HCEC 1CT (cell line): ENCODE data around the gene AIMP1.

Source experiments
- DNase-seq: peaks from one replicate; pipeline ENCODE4 v3.0.0-alpha.2; 2017

AIMP1 gene

DNA sequence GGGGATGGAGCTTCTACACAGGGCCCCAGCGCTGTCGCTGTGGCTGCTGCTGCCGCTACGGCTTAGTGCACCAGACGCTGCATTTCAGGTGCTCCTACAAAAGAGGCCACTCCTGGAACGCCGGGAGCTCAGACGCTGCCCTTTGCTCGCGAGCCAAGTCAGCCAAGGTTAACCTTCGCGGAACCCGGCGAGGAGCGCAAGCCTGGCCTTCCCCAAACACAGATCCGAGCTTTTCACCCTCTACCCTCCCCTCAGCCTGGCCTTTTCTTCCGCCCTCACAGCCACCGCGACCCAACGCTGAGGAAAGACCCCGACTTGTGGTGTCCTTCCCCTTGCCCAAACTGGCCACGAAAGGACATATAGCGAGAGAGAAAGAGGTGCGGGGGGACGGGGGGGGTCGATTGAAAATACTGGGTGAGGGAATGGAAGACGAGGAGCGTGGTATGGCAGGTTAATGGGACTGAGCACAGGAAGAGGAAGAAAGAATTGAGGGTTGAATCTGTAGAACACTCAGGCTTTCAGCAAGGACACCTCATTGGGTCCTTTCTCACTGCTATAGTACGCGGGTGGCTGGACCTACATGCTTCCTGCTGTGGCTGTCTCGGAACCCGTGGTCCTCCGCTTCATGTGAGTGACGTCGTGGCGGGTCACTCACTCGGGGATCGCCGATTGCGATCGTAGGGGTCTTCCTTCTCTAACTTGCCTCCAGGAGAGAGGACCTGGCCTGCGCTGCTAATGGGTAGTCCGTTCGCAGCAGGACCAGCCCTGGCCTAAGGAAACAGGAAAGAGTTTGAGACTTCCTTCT, at the start of gene AIMP1, which contains the start of gene TBCK:
AIMP1 (plus strand) TSS at position 583 of the 805 bp plus-strand sequence. CDS start 8,460 bp downstream, outside the sequence.
TBCK (minus strand) TSS at position 242 of the 805 bp plus-strand sequence. CDS start 7,249 bp downstream, outside the sequence.
- peak; percentile 76 for DNase-seq

DNA sequence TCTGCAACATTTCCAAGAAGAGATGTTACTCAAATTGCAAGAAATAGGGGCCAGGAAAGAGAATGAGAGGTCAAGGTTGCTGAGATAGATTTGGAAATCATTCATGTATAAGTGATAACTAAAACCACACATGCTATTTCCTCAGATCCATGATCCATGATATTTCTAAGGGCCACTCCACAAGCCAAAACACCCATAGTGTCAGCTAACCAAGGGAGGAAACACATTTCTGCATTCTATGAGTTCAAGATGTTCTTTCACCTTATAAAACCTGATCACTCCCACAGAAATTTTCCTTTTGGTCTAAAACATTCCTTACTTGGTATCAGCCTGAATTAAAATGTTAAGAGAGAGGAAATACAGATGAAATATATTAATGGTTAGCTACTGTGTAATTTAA, 47.6 kb upstream of the AIMP1 start:
- DNase-seq: no peak

DNA sequence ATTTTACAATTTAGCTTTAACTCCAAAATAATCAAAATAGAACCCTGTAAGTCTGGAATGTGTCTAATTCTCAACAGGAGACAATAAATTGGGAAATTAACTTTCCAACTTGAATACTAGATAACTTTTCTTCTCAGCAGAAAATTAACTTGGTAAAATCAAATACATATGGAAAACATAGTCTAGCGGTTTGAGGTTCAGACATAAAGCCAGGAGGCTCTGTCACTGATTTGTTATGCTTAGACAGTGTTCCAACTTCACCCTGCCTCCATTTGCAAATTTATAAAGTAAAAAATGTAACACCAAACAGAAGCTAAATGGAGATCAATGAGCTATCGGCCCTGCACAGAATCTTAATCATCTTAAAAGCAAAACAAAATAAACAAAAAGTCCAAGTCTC, 46.6 kb upstream of the AIMP1 start:
- no peak for DNase-seq

DNA sequence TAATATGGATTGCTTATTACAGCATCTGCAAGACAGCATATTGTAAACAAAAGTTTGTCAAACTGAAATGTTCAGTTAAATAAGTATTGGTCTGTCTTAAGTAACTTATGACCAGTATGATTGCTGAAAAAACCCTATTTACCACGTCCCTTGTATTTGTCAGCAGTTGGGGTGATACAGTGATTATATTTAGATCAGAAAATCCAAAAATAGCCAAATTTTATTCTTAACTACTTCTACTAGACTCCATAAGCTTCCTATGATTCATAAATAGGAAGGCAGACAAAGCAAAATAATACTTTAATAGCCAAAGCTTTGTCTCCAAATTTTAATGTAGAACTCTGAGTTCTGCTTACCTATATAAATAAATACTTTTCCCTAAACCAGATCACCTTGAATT, 45.6 kb upstream of the AIMP1 start:
- no peak for DNase-seq

- DNase-seq: peak; percentile 1
Observed at GRCh38 chr4:106273831-106274230, 42.5 kb upstream of the AIMP1 start.

GRCh38 chr4:106277140-106277675, 39.1 kb upstream of the AIMP1 start:
- DNase-seq: peak; percentile 2

GRCh38 chr4:106284227-106284626, 32.1 kb upstream of the AIMP1 start:
- no peak for DNase-seq

DNA sequence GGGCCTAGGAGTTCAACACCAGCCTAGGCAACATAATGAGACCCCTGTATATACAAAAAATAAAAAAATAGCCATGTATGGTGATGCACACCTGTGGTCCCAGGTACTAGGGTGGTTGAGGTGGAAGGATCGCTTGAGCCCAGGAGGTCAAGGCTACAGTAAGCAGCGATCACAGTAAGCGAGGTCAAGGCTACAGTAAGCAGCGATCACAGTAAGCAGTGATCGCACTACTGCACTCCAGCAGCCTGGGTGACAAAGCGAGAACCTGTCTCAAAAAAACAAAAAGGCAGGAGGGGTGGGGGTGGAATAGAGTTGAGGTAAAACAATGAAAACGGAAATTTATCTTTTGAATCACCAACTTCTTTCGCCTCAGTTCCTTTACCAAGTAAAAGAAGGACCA, 29.7 kb upstream of the AIMP1 start:
- DNase-seq: no peak

- peak; percentile 82 for DNase-seq
Observed at GRCh38 chr4:106287353-106287969, 28.9 kb upstream of the AIMP1 start.

DNA sequence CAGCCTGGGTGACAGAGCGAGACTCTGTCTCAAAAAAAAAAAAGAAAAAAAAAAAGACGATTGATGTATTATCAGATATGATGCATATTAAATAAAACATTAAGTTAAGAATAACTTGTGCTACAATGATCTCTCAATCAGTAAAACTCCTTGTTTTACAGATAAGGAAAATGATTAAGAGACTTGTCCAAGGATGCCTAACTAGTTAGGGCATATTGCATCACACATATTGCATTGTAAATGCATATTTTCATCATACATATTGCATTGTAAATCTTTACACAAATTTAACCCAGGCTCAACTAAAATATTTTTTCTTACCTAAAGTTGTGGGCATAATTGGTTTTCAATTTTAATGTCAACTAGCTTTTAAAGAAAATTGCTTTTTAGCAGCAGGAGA, 26.6 kb upstream of the AIMP1 start:
- DNase-seq: no peak

- no peak for DNase-seq
Observed at GRCh38 chr4:106291678-106292077, 24.7 kb upstream of the AIMP1 start.

DNA sequence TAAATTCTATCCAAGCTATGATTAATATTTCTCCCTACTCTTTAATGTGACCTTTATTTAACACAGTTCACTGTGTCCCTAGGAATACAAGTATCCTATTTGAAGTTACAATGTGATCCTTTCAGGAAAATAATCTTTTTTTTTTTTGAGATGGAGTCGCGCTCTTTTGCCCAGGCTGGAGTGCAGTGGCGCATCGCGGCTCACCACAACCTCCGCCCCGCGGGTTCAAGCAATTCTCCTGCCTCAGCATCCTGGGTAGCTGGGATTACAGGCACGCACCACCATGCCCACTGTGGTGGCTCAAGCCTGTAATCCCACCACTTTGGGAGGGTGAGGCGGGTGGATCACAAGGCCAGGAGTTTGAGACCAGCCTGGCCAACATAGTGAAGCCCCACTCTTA, 22.3 kb upstream of the AIMP1 start:
- no peak for DNase-seq

DNA sequence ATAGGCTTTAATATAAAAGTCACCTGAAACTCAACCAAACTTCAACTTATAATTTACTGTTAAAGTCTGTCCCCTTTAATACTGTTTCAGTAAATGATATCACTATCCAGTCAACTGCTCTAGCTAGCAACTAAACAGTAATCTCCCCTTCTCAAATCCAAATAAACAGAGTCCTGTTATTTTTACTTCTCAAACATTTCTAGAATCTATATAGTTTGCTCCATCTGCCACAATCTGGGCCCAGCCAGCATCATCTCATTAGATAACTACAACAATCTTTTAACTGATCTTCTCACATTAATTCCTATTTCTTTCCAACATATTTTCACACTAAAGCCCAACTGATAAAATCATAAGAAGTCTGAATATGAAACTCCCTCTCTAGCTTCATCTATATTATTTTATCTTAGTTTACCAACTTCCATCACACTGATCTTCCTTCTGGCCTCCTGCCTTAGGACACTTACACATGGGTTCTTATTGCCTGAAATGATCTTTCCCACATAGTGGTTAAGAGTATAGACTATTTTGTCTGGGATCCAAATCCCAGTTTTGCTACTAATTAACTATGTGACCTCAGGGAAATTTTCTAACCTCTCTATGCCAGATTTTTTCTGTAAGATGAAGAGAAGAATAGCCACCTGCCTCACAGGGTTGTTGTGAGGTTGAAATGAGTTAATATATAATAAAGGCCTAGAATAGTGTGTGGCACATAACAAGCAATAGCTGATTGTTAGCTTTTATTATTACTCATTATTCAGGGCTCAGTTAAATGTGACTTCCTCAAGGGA, 18.9 kb upstream of the AIMP1 start:
- no peak for DNase-seq

DNA sequence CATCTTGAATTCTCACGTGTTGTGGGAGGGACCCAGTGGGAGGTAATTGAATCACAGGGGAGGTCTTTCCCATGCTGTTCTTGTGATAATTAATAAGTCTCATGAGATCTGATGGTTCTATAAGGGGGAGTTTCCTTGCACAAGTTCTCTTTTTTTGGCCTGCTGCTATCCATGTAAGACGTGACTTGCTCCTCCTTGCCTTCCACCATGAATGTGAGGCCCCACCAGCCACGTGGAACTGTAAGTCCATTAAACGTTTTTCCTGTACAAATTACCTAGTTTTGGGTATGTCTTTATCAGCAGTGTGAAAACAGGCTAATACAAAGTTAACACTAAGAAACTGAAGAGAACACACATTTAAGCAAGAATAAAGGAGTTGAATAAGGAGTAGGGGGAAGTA, 16.4 kb upstream of the AIMP1 start:
- no peak for DNase-seq

GRCh38 chr4:106301393-106302061, 14.8 kb upstream of the AIMP1 start:
- peak; percentile 24 for DNase-seq

- no peak for DNase-seq
Observed at GRCh38 chr4:106302062-106302438, 14.3 kb upstream of the AIMP1 start.

- no peak for DNase-seq
Observed at GRCh38 chr4:106303548-106304281, 12.6 kb upstream of the AIMP1 start.

GRCh38 chr4:106304632-106305031, 11.7 kb upstream of the AIMP1 start:
- no peak for DNase-seq

- DNase-seq: no peak
Observed at GRCh38 chr4:106305435-106306055, 10.8 kb upstream of the AIMP1 start.

DNA sequence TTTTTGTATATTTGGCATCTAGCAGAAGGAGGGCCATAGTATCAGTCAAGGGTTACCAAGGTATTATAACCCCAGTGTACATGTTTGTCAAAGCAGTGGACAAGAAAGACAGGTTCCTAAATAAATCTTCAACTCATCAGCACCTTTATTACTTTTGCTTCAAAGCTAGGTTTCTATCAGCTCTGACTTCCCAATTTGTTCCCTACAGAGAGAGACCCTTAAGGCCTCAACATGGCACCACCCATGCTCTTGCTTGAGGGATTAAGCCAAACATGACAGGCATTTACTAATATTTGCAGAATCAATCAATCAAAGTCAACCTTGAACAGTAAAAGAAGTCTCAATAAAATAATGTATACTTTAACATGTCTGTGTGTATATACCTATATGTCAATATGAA, 9.8 kb upstream of the AIMP1 start:
- no peak for DNase-seq

DNA sequence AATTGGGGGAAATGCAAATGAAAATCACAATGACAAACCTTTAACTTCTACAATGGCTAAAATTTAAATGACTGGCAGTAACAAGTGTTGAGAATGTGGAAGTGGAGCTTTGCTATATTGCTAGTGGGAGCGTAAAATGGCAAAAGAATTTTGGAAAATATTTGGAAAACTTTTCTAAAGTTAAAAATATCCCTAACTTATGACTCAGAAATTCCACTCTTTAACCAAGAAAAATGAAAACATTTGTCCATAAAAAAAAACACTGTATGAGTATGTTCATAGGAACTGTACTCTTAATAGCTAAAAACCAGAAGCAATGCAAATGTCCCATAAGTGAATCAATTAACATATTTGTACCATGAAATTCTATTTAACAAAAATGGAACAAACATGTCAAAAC, 4.0 kb upstream of the AIMP1 start:
- DNase-seq: peak; percentile 67
